ENCODE data around the gene LRRN2. TPM values are rescaled to one million over a fixed set of nuclear protein-coding genes. Genes with fewer than 3 reads are reported as not detected.

LRRN2 gene
- total and polyA plus RNA-seq, 2 experiments from 2014 or later: 0.74 to 2.6 TPM

GRCh38 chr1:204688776-204689175 lies 3.2 kb upstream of the LRRN2 start:
- Histone ChIP-seq H3K9me2 (ENCODE audit: insufficient read depth) (no peaks in the 10 kb centered on the region), H3K4me2 (no peak overlapping the region), H3K4me1 (ENCODE audit: insufficient read depth) (peaks cover 19% of the 10 kb centered on the region; the same call in 1 of the 2 replicates), H2AFZ (no peak overlapping the region), H3K79me2 (replicated peaks; ENCODE audit: insufficient read depth) (no peaks in the 10 kb centered on the region), H3K36me3 (ENCODE audit: insufficient read depth) (no peaks in the 10 kb centered on the region), H3K4me3 (no peak overlapping the region), H4K20me1 (replicated peaks; ENCODE audit: insufficient read depth) (no peaks in the 10 kb centered on the region), H3K27me3 (ENCODE audit: insufficient read depth) (peaks cover 45% of the 10 kb centered on the region), H3K27ac (ENCODE audit: low read depth) (no peak overlapping the region), H3F3A (replicated peaks; ENCODE audit: low read depth) (peaks cover 5% of the 10 kb centered on the region; the same call in 1 of the 2 replicates)
- DNase-seq (ENCODE audit: low spot score) (no peak), ATAC-seq (no peak)
- Mint-ChIP-seq H3K4me1 (peaks cover 30% of the 10 kb centered on the region), H3K27ac (no peak overlapping the region), H3K4me3 (no peak overlapping the region), H3K36me3 (ENCODE audit: low read depth) (no peaks in the 10 kb centered on the region), H3K27me3 (ENCODE audit: insufficient read depth, low read depth, poor library complexity) (peaks cover 38% of the 10 kb centered on the region), H3K9me3 (no peaks in the 10 kb centered on the region)
- TF ChIP-seq JUNB (IDR thresholded peaks at IDR 0.05; ENCODE audit: unreplicated experiment): no peak

GRCh38 chr1:204688007-204688406 lies 2.5 kb upstream of the LRRN2 start:
- H3K4me2 ChIP-seq: no peak overlapping the region
- H3K27me3 ChIP-seq (ENCODE audit: insufficient read depth): peaks cover 53% of the 10 kb centered on the region
- no peaks in the 10 kb centered on the region for H3K36me3 Mint-ChIP-seq (ENCODE audit: low read depth)
- H3K27ac Mint-ChIP-seq: no peak overlapping the region
- no peak overlapping the region for H3K4me3 ChIP-seq
- H3K27ac ChIP-seq (ENCODE audit: low read depth): no peak overlapping the region
- no peaks in the 10 kb centered on the region for H3F3A ChIP-seq (replicated peaks; ENCODE audit: low read depth)
- peaks cover 44% of the 10 kb centered on the region for H3K27me3 Mint-ChIP-seq (ENCODE audit: insufficient read depth, low read depth, poor library complexity)
- H3K9me3 Mint-ChIP-seq: no peaks in the 10 kb centered on the region
- H3K4me3 Mint-ChIP-seq: no peak overlapping the region
- H4K20me1 ChIP-seq (replicated peaks; ENCODE audit: insufficient read depth): no peaks in the 10 kb centered on the region; the same call in 1 of the 2 replicates
- H3K4me1 Mint-ChIP-seq: peaks cover 28% of the 10 kb centered on the region
- no peak for ATAC-seq
- no peaks in the 10 kb centered on the region for H3K9me2 ChIP-seq (ENCODE audit: insufficient read depth)
- H3K36me3 ChIP-seq (ENCODE audit: insufficient read depth): no peaks in the 10 kb centered on the region
- peaks cover 13% of the 10 kb centered on the region; the same call in 1 of the 2 replicates for H3K4me1 ChIP-seq (ENCODE audit: insufficient read depth)
- no peak for DNase-seq (ENCODE audit: low spot score)
- no peak overlapping the region for H2AFZ ChIP-seq
- H3K79me2 ChIP-seq (replicated peaks; ENCODE audit: insufficient read depth): no peaks in the 10 kb centered on the region
- TF ChIP-seq JUNB (IDR thresholded peaks at IDR 0.05; ENCODE audit: unreplicated experiment) (no peak), CTCF (conservative IDR thresholded peaks at IDR 0.05; ENCODE audit: low read depth in 2 of 2) (no peak), NANOG (IDR thresholded peaks at IDR 0.05; ENCODE audit: borderline replicate concordance) (no peak), CREB1 (CRISPR knock-in tag; IDR thresholded peaks at IDR 0.05; ENCODE audit: low read depth) (no peak), STAT1 (IDR thresholded peaks at IDR 0.05; ENCODE audit: unreplicated experiment) (no peak), EZH2phosphoT487 (IDR thresholded peaks at IDR 0.05; ENCODE audit: unreplicated experiment) (no peak), EZH2 (IDR thresholded peaks at IDR 0.05; ENCODE audit: low read depth, unreplicated experiment) (no peak), REST (IDR thresholded peaks at IDR 0.05; ENCODE audit: unreplicated experiment) (no peak), ETS1 (IDR thresholded peaks at IDR 0.05) (no peak)

Measured in GM23338 (cell line).